Mesangial cell (primary cell): ENCODE measurements around the gene PLA2G12A. TPM values are rescaled to one million over a fixed set of nuclear protein-coding genes. Genes with fewer than 3 reads are reported as not detected.

ENCODE experiments used
- total RNA-seq: library from RNA; depleted of rRNA; stranded (reverse); fragments of >200 nt; gene quantifications from 2 replicates; pipeline ENCODE4 v1.2.3, GENCODE V29; 2015

The PLA2G12A gene
- total RNA-seq, result 11.1 and 20.9 TPM in 2 replicates

DNA sequence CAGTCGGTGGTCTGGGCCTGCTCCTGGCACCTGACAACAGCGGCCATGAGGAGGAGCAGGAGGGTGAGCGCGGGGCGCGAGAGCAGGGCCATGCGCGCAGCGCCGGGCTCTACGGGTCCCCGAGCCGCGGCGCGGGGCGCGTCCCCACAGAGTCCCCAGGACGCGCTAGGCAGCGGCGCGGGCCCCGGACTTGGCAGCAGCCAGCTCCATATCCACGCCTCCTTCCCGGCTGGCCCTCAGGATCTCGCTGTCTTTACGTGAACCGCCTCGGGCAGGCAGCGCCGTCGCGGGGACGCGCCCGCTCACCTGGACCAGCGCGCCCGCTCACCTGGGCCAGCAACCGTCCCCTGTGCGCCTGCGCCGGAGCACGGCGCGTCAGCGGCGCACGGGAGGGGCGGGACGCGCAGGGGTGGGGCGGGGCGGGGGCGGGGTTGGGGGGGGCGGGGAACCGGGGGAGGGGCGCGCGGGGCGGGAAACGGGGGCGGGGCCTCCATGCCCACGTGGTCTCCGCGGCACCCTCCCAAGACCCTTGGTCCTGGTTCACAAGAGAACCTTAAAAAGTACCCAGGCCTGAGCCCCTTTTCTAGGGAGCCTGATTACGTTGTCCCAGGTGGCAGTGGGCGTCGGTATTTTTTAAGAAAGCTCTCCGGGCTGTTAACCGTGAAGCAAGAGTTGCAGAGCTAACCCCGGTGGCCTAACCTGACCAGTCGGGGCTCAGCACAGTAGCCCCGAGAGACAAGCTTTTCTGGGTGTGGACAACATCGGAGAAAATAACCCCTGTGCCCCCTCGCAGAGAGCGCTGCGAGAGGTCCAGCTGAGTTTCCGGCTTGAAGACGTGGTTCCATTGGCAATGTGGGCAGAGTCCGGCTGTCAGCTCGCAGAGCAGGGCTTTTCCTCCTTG is at the start of gene PLA2G12A:
TSS of gene PLA2G12A (minus strand) at position 353 of the 901 bp plus-strand sequence. CDS start at position 92, 261 bp downstream.

GRCh38 chr4:109702950-109703663 is 26.8 kb downstream of the PLA2G12A start, which contains the start of gene CASP6:
Gene CASP6, minus strand, starts transcription at chr4:109703445. Its CDS starts 50 bp downstream, at chr4:109703395.

Other genes starting within 250 kb of the PLA2G12A start
- 31.8 and 68.4 TPM in 2 replicates for gene MCUB, start 169.8 kb downstream of the PLA2G12A start, total RNA-seq
- 39.1 and 39.4 TPM in 2 replicates for gene CASP6, start 26.6 kb downstream of the PLA2G12A start, total RNA-seq
- 3.9 and 69.6 TPM in 2 replicates for gene CFI, start 71.9 kb upstream of the PLA2G12A start, total RNA-seq
- gene GAR1, start 85.7 kb upstream of the PLA2G12A start, total RNA-seq, result 6.5 and 9.6 TPM in 2 replicates
- not detected in 2 replicates for gene RRH, start 97.9 kb upstream of the PLA2G12A start, total RNA-seq
- gene LRIT3, start 118.0 kb upstream of the PLA2G12A start, total RNA-seq, result under 0.01 TPM in 1 of 2 replicates, not detected in the other
- gene EGF, start 182.8 kb upstream of the PLA2G12A start, total RNA-seq, result 0.16 and 0.25 TPM in 2 replicates